HG03066 (cell line): ENCODE data around the gene KAT8.
"Not testable (repeated sequence)": the region's sequence is repeated elsewhere in the genome, so short reads cannot be mapped to it uniquely, and the experiment has no call there.

Experiments
- ATAC-seq: cut with Tn5 transposase; IDR thresholded peaks from one replicate; pipeline ENCODE4 v1.9.1; 2021; ENCODE audit warnings: low read depth; ENCODE audit not compliant: unreplicated experiment

KAT8 gene

DNA sequence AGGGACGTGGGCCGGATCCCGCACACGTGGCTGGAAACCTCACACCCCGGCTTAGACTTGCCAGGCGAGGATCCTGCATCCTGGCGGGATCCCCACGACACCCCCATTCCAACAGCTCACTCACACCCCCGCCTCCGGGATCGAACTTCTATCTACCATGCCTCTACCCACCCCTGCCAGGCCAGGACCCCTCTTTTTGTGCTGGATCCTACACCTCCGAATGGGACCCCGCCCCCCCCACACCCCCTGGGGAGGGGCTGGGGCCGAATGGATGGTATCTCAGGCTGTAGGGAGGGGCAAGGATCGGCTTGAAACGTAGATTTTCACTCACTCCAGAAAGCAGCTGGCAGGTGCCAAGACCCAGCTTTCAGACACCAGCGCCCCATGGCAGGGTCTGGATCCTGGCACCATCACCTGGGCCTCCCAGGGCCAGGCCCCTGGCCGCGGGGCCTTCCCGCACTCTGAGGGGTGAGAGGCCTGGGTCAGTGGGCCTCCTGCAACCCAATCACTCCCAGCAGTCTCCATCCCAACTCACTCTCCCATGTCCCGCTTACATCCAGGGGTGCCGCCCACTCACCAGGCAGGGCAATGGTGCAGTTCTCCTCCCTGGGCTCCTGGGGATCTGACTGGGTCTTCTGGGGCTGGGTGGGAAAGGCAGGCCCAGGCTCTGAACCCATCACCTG, 25.7 kb downstream of the KAT8 start:
- ATAC-seq, result no peak

DNA sequence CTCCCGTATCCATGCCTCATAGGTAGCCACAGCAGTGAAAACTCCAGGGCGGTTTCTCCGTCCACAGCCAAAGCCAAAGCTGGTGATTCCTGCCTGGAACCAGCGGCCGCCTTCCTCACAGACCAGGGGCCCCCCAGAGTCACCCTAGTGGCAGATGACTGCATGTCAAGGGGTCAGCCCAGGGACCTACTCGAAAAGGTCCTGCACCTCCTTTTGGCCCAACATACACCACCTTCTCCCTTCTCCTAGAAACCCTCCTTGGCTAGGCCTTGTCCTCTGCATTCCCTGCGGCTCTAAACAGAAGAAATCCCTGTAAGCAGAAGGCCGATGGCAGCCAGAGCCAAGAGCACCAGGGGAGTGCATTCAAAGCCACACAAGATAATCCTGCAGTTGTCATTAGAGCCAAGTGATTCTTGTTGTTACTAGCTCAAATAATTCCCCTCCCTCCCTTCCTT, 26.3 kb downstream of the KAT8 start:
- ATAC-seq, result no peak

DNA sequence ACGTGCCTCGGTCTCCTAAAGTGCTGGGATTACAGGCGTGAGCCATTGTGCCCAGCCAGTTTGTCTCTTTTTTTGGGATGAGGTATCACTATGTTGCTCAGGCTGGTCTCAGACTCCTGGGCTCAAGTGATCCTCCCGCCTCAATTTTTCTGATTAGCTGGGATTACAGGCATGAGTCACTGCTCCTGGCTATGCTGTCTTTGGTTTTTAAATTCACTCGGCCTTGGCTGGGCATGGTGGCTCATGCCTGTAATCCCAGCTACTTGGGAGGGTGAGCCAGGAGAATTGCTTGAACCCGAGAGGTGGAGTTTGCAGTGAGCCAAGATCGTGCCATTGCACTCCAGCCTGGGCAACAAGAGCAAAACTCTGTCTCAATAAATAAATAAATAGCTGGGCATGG, 27.0 kb downstream of the KAT8 start:
- not testable (repeated sequence) for ATAC-seq

DNA sequence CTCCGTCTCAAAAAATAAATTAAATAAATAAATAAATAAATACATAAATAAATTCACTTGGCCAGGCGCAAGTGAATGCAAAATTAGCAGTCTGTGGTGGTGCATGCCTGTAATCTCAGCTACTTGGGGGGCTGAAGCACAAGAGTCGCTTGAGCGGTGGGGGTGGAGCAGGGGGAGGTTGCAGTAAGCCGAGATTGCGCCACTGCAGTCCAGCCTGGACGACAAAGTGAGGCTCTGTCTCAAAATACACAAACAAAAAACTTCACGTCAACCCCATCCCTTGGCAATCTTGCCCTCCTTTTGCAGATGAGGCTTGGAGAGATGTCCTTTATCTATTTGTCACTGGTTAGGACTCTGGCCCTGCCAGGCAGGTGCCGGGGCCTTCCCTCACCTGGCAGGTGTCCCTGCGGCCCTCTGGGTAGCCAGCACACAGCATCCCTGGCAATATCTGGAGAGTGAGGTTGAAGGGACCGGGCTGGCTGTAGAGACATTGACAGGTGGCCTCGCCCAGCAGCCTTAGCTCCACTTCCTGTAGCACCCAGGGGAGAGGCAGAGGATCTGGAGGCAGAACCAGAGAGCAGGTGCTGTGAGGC, 28.0 kb downstream of the KAT8 start:
- no peak for ATAC-seq

DNA sequence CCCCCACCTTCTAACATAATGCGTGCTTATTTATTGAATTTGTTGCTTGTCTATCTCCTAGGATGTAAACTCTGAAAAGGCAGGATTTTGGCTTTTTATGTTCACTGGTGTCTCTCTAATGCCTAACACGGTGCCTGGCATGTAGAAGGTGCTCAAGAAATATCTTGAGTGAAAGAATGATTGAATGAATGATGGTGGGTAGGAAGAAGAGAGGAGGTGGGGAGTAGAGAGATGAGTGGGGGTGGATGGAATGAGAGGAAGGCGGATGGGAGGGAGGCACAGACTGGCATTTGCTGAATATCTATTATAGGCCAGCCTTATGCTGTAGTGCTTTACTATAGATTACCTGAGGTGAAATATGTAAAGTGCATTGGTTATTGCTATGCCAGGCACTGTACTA, 30.1 kb downstream of the KAT8 start:
- no peak for ATAC-seq

DNA sequence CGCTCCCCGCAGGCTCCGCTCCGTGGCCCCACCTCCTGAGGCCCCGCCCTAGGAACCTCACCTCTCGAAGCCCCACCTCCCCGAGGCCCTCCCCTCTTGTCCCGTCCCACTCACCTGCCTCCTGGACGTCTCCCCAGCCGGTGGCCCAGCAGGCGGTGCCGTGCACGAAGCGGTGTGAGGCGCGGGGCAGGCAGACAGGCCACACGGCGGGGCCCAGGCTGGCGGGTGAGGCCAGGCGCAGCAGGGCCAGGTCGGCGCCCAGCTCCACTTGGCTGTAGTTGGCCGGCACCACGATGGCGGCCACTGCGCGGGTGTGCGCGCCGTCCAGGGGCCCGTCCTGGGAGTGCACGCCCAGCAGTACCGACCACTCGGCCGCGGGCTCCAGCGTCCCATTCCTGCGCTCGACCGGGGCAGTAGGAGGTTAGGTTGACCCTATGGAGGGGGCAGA, 30.8 kb downstream of the KAT8 start:
- ATAC-seq, result no peak

GRCh38 chr16:31148896-31149295, 31.4 kb downstream of the KAT8 start:
- no peak for ATAC-seq

GRCh38 chr16:31149332-31149731, 31.9 kb downstream of the KAT8 start:
- no peak for ATAC-seq

- ATAC-seq, result no peak
These were observed 32.7 kb downstream of the KAT8 start, which contains the start of gene PRSS36 for GRCh38 chr16:31149894-31150890. Gene PRSS36 (minus strand): TSS chr16:31150066. CDS start chr16:31150035, 31 bp downstream.

DNA sequence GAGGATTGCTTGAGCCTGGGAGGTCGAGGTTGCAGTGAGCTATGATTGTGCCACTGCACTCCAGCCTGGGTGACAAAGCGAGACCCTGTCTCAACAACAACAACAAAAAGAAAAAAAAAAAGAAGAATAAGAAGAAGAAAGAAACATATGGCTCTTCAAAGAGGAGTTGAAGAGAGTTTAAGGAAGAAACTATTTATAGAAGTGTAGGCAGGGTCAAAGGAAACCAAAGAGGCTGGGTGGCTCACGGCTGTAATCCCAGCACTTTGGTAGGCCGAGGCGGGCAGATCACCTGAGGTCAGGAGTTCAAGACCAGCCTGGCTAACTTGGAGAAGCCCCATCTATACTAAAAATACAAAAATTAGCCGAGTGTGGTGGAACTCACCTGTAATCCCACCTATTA, 33.5 kb downstream of the KAT8 start:
- ATAC-seq, result not testable (repeated sequence)

DNA sequence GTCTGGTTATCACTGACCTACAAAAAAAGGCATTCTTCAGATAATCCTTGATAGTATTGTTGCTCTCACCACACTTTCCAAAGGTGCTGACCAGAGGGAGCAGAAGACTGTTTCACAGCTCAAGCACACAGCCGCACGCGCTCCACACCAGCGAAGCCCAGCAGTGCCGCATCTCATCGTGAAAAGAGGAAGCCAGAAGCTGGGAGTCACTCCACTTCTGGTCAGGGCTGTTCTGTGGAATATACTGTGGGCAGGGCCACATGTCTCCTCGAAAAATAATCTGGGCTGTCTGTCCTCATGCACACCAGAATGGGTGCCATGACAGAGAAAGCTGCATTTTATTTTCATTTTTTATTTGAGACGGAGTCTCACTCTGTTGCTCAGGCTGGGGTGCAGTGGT, 39.7 kb downstream of the KAT8 start:
- no peak for ATAC-seq

GRCh38 chr16:31167315-31167714, 49.9 kb downstream of the KAT8 start:
- ATAC-seq, result no peak

GRCh38 chr16:31168848-31169247, 51.4 kb downstream of the KAT8 start:
- ATAC-seq, result no peak

GRCh38 chr16:31170048-31170447, 52.6 kb downstream of the KAT8 start:
- not testable (repeated sequence) for ATAC-seq

DNA sequence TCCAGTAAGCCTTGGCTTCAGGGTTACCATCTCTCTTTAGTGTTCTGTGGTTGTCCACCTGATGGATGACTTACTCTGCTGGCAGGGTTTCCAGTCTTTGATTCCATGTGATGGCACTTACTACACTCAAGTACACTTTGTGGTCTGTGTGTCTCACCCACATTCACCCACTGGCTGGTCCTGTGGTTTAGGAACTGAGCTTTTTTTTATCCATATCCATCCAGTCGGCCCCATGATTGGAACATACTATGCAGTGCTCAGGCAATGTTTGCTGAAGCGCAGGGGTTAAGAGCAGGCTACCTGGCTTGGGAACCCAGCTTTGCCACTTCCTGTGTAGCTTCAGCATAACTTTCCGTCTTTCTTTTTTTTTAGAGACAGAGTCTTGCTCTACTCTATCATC, 59.7 kb downstream of the KAT8 start:
- ATAC-seq, result no peak

- ATAC-seq, result peak; percentile 1
These were observed 61.8 kb downstream of the KAT8 start for GRCh38 chr16:31179219-31179746.

GRCh38 chr16:31179747-31180459, 62.4 kb downstream of the KAT8 start, which contains the start of gene FUS:
Gene FUS (plus strand): TSS chr16:31180139. CDS start chr16:31180215, 76 bp downstream.
- peak; percentile 46 for ATAC-seq
